Epithelial cell of esophagus (primary cell): ENCODE measurements around the gene ATXN10.
A peak's percentile ranks its signal among the peaks of the same experiment; 100 is the strongest.

ENCODE experiments used
- DNase-seq: peaks from one replicate; pipeline ENCODE4 v3.0.0; 2010; ENCODE audit warnings: low read depth
- H3K4me3 ChIP-seq: 2 replicates; pipeline ENCODE4 v1.5.1; 2011; ENCODE audit warnings: mild to moderate bottlenecking, low read length, control low read depth
- TF ChIP-seq, protein P1 (sequence below): IDR thresholded peaks from 2 replicates; pipeline ENCODE4 v1.5.1; 2011; ENCODE audit warnings: low read depth, mild to moderate bottlenecking, low read length, control low read depth, inconsistent platforms; ENCODE audit not compliant: insufficient read depth; ENCODE audit errors: missing control alignments

Gene ATXN10

DNA sequence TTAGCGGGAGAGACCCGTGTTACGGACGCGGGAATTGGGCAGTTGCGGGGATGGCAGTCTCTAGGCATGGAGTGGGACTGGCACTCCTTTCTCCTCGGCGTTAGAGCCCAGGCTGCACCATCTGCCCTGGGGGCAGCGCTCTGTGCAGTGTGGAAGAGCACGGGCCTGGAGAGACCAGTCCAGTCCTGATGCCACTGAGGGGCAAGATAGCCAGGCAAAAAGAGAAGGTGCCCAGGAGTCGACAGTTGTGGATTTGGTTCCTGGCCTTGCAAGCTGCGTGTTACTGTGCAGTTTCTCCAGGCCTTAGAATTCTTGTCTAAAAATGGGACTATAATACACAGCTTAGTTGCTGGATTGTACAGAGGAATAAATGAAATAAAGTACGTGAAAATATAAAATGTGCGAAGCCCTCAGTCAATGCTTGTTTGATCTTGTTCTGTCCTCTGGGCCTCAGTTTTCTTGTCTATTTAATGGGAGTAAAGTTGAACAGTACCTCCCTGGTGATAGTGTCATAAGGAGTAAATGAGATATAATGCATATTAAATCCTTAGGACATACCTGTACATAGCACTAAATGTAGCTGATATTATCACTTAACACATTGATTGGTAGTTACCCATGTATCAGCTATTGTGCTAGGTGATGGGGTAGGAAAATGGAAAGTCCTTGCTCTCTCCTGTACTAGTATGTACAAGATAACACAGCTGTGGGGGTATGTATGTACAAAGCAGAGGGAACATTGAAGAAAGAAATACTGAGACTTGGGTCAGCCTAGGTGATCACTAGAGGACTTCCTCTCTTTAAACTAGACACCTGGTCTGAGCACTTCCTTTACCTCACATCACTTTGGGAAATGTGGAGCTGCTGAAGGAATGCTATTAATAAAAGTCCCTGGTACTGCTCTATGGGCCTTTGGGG lies 1.2 kb downstream of the ATXN10 start:
- TF ChIP-seq, protein P1, sequence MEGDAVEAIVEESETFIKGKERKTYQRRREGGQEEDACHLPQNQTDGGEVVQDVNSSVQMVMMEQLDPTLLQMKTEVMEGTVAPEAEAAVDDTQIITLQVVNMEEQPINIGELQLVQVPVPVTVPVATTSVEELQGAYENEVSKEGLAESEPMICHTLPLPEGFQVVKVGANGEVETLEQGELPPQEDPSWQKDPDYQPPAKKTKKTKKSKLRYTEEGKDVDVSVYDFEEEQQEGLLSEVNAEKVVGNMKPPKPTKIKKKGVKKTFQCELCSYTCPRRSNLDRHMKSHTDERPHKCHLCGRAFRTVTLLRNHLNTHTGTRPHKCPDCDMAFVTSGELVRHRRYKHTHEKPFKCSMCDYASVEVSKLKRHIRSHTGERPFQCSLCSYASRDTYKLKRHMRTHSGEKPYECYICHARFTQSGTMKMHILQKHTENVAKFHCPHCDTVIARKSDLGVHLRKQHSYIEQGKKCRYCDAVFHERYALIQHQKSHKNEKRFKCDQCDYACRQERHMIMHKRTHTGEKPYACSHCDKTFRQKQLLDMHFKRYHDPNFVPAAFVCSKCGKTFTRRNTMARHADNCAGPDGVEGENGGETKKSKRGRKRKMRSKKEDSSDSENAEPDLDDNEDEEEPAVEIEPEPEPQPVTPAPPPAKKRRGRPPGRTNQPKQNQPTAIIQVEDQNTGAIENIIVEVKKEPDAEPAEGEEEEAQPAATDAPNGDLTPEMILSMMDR = no peak
- no peak for DNase-seq
- peak overlapping the region; percentile 80 for H3K4me3 ChIP-seq

DNA sequence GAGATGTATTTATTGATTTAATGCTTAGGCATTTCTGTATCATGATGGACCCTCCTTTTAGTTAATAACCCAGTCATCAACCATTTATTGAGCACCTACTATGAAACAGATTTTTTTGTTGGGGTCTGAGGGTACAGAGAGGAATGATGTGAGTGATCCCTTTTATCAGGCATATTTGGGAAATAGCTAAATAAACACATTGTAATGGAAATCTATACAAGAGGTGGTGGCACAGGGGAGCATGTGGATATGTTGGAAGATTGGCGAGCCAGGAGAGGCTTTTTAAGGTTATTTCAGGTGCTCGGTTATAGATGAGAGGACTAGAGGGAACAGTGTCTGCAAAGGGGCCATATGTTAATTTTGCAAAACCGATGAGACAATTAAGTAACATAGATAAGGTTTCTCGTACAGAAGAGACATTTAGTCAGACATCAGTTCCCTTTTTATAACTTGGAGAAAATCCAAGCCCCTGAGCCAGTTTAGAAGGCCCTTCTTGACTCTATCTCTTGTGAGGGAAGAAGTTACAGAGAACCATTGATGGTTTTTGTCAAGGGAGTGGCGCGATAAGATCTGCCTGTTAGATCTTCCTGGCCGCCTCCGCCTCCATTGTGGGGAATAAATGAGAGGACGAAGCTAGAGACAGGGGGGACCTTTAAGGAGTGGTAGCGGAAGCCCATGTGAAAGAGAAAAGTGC lies 2.0 kb downstream of the ATXN10 start:
- DNase-seq = no peak
- H3K4me3 ChIP-seq = no peak overlapping the region
- TF ChIP-seq, protein P1 = no peak

DNA sequence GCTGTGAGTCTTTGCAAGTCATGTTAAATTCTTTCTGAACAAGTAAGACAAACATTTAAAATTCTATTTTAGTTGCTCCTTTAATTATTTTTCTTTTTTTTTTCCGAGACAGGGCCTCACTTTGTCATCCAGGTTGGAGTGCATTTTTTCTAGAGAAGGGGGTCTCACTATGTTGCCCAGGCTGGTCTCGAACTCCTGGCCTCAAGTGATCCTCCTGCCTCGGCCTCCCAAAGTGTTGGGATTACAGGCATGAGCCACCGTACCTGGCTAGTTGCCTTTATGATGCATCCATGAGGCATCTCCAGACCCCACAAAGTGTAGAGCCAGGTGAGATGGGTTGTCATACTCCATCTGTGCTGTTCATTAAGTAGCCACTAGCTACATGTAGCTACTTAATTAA lies 4.4 kb downstream of the ATXN10 start:
- TF ChIP-seq, protein P1 = no peak
- no peak overlapping the region for H3K4me3 ChIP-seq
- no peak for DNase-seq

DNA sequence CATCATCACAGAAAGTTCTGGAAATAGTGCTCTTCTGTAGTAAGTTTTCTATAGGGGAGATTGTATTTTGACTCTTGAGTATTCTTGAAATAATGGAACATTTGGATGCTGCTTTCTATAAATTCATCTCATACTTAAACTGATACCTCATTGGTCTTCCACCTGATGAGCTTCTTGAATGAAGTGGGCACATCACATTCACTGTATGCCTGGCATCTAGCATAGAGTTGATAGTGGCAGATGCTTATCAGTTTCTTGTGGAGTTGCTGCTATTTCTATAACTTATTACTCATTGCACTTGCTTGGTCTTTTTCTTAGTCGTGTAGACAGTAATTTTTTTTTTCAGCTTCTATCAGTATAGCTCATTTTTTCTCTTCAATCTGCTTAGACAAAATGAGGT lies 5.4 kb downstream of the ATXN10 start:
- DNase-seq = no peak
- TF ChIP-seq, protein P1 = no peak

GRCh38 chr22:45678961-45679912 lies 7.6 kb downstream of the ATXN10 start:
- H3K4me3 ChIP-seq = no peak overlapping the region
- peak; percentile 63 for DNase-seq
- TF ChIP-seq, protein P1 = no peak

More for the DNA sequence above, 5.4 kb downstream of the ATXN10 start:
- no peak overlapping the region for H3K4me3 ChIP-seq

DNA sequence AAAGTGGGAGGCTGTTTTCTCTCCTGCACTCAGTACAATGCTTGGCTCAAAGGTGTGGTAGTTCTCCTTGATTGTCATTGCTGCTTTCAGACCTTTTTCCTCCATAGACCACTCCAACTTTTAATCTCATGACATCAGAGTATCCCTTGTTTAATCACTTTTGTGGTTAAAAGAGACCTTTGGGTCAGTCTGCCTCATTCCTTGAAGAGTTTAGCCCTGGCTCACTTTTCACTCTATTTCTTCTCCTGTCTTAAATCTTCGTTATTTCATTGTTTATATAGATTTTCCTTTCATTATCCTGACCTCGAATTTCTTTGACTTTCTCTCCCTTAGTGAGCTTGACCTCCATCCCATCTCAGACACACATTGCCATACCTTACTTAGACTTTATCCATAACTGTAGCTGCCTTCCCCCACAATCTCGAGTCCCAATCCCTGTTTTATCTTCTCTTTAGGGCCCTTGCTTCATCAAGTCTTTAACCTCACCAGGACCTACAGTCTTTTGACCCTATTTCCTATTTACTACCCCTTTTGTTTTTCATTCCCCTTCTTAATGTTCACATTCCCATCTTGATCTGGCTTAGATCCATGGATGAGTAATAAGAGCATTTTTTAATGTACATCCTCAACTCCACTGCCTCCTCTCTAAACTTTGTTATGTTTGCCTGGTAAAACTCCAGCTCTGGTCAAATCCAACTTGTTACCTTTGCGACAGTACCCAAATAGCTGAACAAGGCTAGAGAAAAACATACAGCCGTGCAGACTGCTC lies 9.5 kb downstream of the ATXN10 start:
- TF ChIP-seq, protein P1 = no peak
- H3K4me3 ChIP-seq = no peak overlapping the region
- DNase-seq = no peak
